CD14-positive monocyte (primary cell): ENCODE measurements around the gene LSM4. TPM values are rescaled to one million over a fixed set of nuclear protein-coding genes. Genes with fewer than 3 reads are reported as not detected.
A peak's percentile ranks its signal among the peaks of the same experiment; 100 is the strongest.

Experiments
- DNase-seq, 3 donors: peaks; one replicate each; pipeline ENCODE4 v3.0.0-alpha.2; 2011 to 2022
- H2AFZ ChIP-seq: 2 replicates; pipeline ENCODE4 v1.6.0; 2012; ENCODE audit warnings: mild to moderate bottlenecking, low read depth, low read length, inconsistent platforms; ENCODE audit not compliant: insufficient read depth, poor library complexity, severe bottlenecking
- H3K27ac ChIP-seq, 2 donors: 1 replicate in 1 of 2; 2 replicates in 1 of 2; pipeline ENCODE4 v1.5.1; 2012 to 2013; ENCODE audit warnings: low read length in 2 of 2, control low read depth in 1 of 2, inconsistent platforms in 1 of 2, low read depth in 1 of 2, mild to moderate bottlenecking in 1 of 2
- H3K27me3 ChIP-seq, 2 donors: one replicate each; pipeline versions ENCODE4 v1.6.0 to v1.6.1; 2011 to 2013; ENCODE audit warnings: low read length in 2 of 2; ENCODE audit not compliant: control insufficient read depth in 2 of 2, insufficient read depth in 2 of 2
- H3K36me3 ChIP-seq, 2 donors: replicated peaks in 1 of 2; 1 replicate in 1 of 2; 2 replicates in 1 of 2; pipeline versions ENCODE4 v1.5.1 to v1.6.1; 2012 to 2013; ENCODE audit warnings: low read length in 2 of 2, control low read depth in 1 of 2, inconsistent platforms in 1 of 2, mild to moderate bottlenecking in 1 of 2; ENCODE audit not compliant: insufficient read depth in 2 of 2, control insufficient read depth in 1 of 2
- H3K4me1 ChIP-seq, 2 donors: 1 replicate in 1 of 2; 2 replicates in 1 of 2; pipeline versions ENCODE4 v1.5.1 to v1.6.1; 2012 to 2013; ENCODE audit warnings: low read length in 2 of 2, control low read depth in 1 of 2, inconsistent platforms in 1 of 2, mild to moderate bottlenecking in 1 of 2, moderate library complexity in 1 of 2; ENCODE audit not compliant: insufficient read depth in 2 of 2, control insufficient read depth in 1 of 2
- H3K4me2 ChIP-seq: replicated peaks from 2 replicates; pipeline ENCODE3; 2012; ENCODE audit warnings: low read length, moderate library complexity, mild to moderate bottlenecking; ENCODE audit not compliant: poor library complexity, severe bottlenecking; ENCODE audit errors: extremely low read depth
- H3K4me3 ChIP-seq, 3 experiments: fragments of 200-600 bp in 1 of 3; sonication (generic) in 1 of 3; replicated peaks in 1 of 3; 1 replicate in 2 of 3; 2 replicates in 1 of 3; pipeline ENCODE4 v1.5.1; 2011 to 2013; ENCODE audit warnings: low read length in 3 of 3, mild to moderate bottlenecking in 3 of 3, control low read depth in 2 of 3, low read depth in 2 of 3, inconsistent platforms in 1 of 3, moderate library complexity in 1 of 3
- H3K79me2 ChIP-seq: 2 replicates; pipeline ENCODE4 v1.6.0; 2012; ENCODE audit warnings: mild to moderate bottlenecking, control low read depth, inconsistent platforms, low read length, moderate library complexity; ENCODE audit not compliant: insufficient read depth
- H3K9ac ChIP-seq: 2 replicates; pipeline ENCODE4 v1.6.0; 2017; ENCODE audit warnings: low read length, mild to moderate bottlenecking; ENCODE audit not compliant: insufficient read depth, poor library complexity, severe bottlenecking
- H3K9me3 ChIP-seq, 2 donors: replicated peaks in 1 of 2; 1 replicate in 1 of 2; 2 replicates in 1 of 2; pipeline versions ENCODE4 v1.5.1 to v1.6.1; 2012 to 2013; ENCODE audit warnings: low read length in 2 of 2, control low read depth in 1 of 2; ENCODE audit not compliant: control insufficient read depth in 1 of 2, insufficient read depth in 1 of 2
- H4K20me1 ChIP-seq: 2 replicates; pipeline ENCODE4 v1.6.0; 2012; ENCODE audit warnings: mild to moderate bottlenecking, low read length, control low read depth, moderate library complexity; ENCODE audit not compliant: insufficient read depth
- H3K27ac Mint-ChIP-seq, 7 donors: one replicate each; pipeline ENCODE4 v1.8.0; 2020; ENCODE audit warnings: mild to moderate bottlenecking in 7 of 7, mixed read lengths in 7 of 7, moderate library complexity in 6 of 7, inconsistent platforms in 2 of 7
- H3K27me3 Mint-ChIP-seq, 3 donors: one replicate each; pipeline ENCODE4 v1.8.0; 2021 to 2022; ENCODE audit warnings: low read depth in 3 of 3, mild to moderate bottlenecking in 3 of 3, mixed read lengths in 3 of 3, moderate library complexity in 3 of 3, inconsistent platforms in 1 of 3
- H3K36me3 Mint-ChIP-seq, 2 donors: one replicate each; pipeline ENCODE4 v1.8.0; 2020; ENCODE audit warnings: mixed read lengths in 2 of 2, inconsistent platforms in 1 of 2, mild to moderate bottlenecking in 1 of 2
- H3K4me1 Mint-ChIP-seq: one replicate; pipeline ENCODE4 v1.8.0; 2020; ENCODE audit warnings: mild to moderate bottlenecking, mixed read lengths
- H3K4me3 Mint-ChIP-seq, 2 donors: one replicate each; pipeline ENCODE4 v1.8.0; 2020; ENCODE audit warnings: mild to moderate bottlenecking in 2 of 2, mixed read lengths in 2 of 2, moderate library complexity in 1 of 2
- H3K9me3 Mint-ChIP-seq, 7 donors: one replicate each; pipeline ENCODE4 v1.8.0; 2020 to 2022; ENCODE audit warnings: mixed read lengths in 7 of 7, mild to moderate bottlenecking in 6 of 7, moderate library complexity in 6 of 7, inconsistent platforms in 2 of 7
- WGBS: methylation state at CpG from one replicate; pipeline ENCODE4 v1.1.5; 2013; ENCODE audit warnings: missing lambda C conversion rate; ENCODE audit not compliant: insufficient coverage; 5-methylcytosine and 5-hydroxymethylcytosine counted together
- intact Hi-C, 2 donors: fragments of 100-400 bp; cut with micrococcal nuclease; formaldehyde crosslinking; loops; one replicate each; pipeline versions ENCODE4 v1.15.0 to v1.15.1; 2023
- polyA plus RNA-seq, 3 donors: library from polyadenylated mRNA; depleted of rRNA in 1 of 3; unstranded in 2 of 3; stranded (reverse) in 1 of 3; fragments of 300-500 nt in 2 of 3; fragments of >200 nt in 1 of 3; fragmentation: Illumina TruSeq in 2 of 3; gene quantifications; 1 replicate in 2 of 3; 2 replicates in 1 of 3; pipeline ENCODE4 v1.2.3, GENCODE V29; 2012 to 2021
- TF ChIP-seq, protein P1 (sequence below): fragments of 200-600 bp; IDR thresholded peaks from one replicate; pipeline ENCODE4 v1.8.0; 2022; ENCODE audit warnings: antibody characterized with exemption, mild to moderate bottlenecking

LSM4 gene
- polyA plus RNA-seq, 3 donors, result 66.5 to 143 (median 97.0) TPM

DNA sequence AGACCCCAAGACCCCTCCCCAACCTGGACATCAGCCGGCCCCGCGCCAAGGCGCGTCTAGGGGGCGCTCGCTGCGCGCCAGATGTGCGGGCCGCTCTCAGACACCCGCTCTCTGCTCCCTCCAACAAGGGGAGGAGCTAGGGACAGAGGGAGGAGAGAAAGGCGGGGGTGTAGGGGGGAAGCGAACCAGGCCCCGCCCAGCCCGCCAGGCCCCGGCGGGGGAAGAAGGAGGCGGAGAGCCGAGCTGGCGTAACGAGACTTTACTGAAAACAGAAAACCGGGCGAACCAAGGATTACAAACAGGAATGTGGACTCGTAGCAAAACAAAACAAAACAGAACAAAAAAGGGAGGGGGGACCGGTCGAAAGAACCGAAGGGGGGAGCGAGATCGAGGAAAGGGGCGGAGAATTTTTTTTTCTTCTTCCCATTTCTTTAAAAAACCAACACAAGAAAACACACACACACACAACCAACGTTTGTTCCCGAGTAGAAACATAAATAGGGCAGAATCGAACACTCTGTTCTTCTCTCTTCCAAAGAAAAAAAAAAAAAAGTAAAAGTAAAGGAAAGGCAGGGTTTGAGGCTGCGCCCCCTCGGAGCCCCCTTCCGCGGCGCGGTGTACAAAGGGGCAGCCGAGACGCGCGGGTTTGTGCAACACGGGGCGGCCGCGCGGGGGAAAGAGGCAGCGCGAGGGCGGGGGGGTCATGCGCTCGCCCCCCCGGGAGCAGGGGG lies 43.2 kb downstream of the LSM4 start:
- H3K4me3 ChIP-seq, result peak overlapping the region; percentile 75 to 99 (median 98)
- peaks cover 64% of the 10 kb centered on the region for H4K20me1 ChIP-seq
- WGBS, result 0% methylated on average over 19 of the region's 55 CpGs
- Mint-ChIP-seq H3K27ac (peak overlapping the region; percentile 95 to 99 (median 98)), H3K4me1 (peaks cover 48% of the 10 kb centered on the region), H3K9me3 (peaks cover 0 to 8% (median 5%) of the 10 kb centered on the region in 7 donors), H3K36me3 (peaks cover 22 to 51% of the 10 kb centered on the region in 2 donors), H3K4me3 (peak overlapping the region; percentile 95 to 97), H3K27me3 (peaks cover 0 to 5% (median 2%) of the 10 kb centered on the region in 3 donors)
- H2AFZ ChIP-seq, result no peak overlapping the region
- peak overlapping the region; percentile 97 for H3K9ac ChIP-seq
- DNase-seq, result peak; percentile 88 to 93 (median 92)
- TF ChIP-seq, protein P1, sequence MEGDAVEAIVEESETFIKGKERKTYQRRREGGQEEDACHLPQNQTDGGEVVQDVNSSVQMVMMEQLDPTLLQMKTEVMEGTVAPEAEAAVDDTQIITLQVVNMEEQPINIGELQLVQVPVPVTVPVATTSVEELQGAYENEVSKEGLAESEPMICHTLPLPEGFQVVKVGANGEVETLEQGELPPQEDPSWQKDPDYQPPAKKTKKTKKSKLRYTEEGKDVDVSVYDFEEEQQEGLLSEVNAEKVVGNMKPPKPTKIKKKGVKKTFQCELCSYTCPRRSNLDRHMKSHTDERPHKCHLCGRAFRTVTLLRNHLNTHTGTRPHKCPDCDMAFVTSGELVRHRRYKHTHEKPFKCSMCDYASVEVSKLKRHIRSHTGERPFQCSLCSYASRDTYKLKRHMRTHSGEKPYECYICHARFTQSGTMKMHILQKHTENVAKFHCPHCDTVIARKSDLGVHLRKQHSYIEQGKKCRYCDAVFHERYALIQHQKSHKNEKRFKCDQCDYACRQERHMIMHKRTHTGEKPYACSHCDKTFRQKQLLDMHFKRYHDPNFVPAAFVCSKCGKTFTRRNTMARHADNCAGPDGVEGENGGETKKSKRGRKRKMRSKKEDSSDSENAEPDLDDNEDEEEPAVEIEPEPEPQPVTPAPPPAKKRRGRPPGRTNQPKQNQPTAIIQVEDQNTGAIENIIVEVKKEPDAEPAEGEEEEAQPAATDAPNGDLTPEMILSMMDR, result peak; percentile 92
- H3K79me2 ChIP-seq, result peaks cover 53% of the 10 kb centered on the region
- H3K4me2 ChIP-seq, result peak overlapping the region; percentile 84
- peak overlapping the region; percentile 93 to 98 for H3K27ac ChIP-seq
- H3K9me3 ChIP-seq, result no peaks in the 10 kb centered on the region
- H3K36me3 ChIP-seq, result peaks cover 6 to 15% of the 10 kb centered on the region in 2 donors
- H3K27me3 ChIP-seq, result no peaks in the 10 kb centered on the region
- intact Hi-C loops, result loop anchor here (1.0 to 10.0 kb wide), 3 partner anchors 43 to 135 kb away; partner anchors contain the start of genes LSM4 (in 2 of the 2) and SSBP4 (in 1 of the 2)
- peaks cover 43 to 53% of the 10 kb centered on the region in 2 donors for H3K4me1 ChIP-seq

DNA sequence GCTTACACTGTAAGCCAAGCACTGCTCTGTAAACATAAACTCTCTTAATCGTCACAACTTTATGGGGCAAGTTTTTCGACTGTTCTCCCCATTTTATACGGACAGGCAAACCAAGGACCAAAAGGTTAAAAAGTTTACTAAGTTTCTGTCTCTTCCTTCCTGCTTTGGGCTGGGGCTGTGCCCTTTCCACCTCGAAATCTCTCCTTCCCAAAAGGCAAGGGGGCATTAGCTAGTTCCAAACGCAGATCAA lies 43.7 kb downstream of the LSM4 start:
- TF ChIP-seq, protein P1, result no peak
- H2AFZ ChIP-seq, result no peak overlapping the region

More for the DNA sequence above, 43.7 kb downstream of the LSM4 start:
- H3K9ac ChIP-seq, result peak overlapping the region; percentile 97
- 3% methylated on average over 5 of the region's 5 CpGs for WGBS
- Mint-ChIP-seq H3K4me1 (peaks cover 53% of the 10 kb centered on the region), H3K9me3 (peaks cover 0 to 8% (median 5%) of the 10 kb centered on the region in 7 donors), H3K27ac (peak overlapping the region; percentile 95 to 99 (median 98)), H3K4me3 (peak overlapping the region; percentile 95 to 97), H3K27me3 (peaks cover 0 to 9% (median 2%) of the 10 kb centered on the region in 3 donors), H3K36me3 (peaks cover 22 to 56% of the 10 kb centered on the region in 2 donors)
- H3K9me3 ChIP-seq, result no peaks in the 10 kb centered on the region
- intact Hi-C loops, result loop anchor here (1.0 to 10.0 kb wide), 3 partner anchors 44 to 136 kb away; partner anchors contain the start of genes LSM4 (in 2 of the 2) and SSBP4 (in 1 of the 2)
- H3K4me1 ChIP-seq, result peaks cover 47 to 58% of the 10 kb centered on the region in 2 donors
- peaks cover 53% of the 10 kb centered on the region for H3K79me2 ChIP-seq
- DNase-seq, result no peak
- H3K4me3 ChIP-seq, result peak overlapping the region; percentile 75 to 99 (median 98)
- peaks cover 6 to 15% of the 10 kb centered on the region in 2 donors for H3K36me3 ChIP-seq
- H3K27ac ChIP-seq, result peak overlapping the region; percentile 93 to 98
- no peaks in the 10 kb centered on the region for H3K27me3 ChIP-seq
- H4K20me1 ChIP-seq, result peaks cover 68% of the 10 kb centered on the region
- peak overlapping the region; percentile 84 for H3K4me2 ChIP-seq
